HEK293T (cell line): Measurements from ENCODE around the gene POU3F1.

Experiments used
- BHLHE40 ChIP-seq: fragments of 450-650 bp; IDR thresholded peaks from 2 replicates; pipeline ENCODE4 v1.6.1; 2016; ENCODE audit warnings: mild to moderate bottlenecking, moderate library complexity, borderline replicate concordance
- CTBP1 ChIP-seq: fragments of 450-650 bp; IDR thresholded peaks from 2 replicates; pipeline ENCODE4 v1.6.1; 2016; ENCODE audit warnings: borderline replicate concordance
- LEF1 ChIP-seq: fragments of 450-650 bp; IDR thresholded peaks from 2 replicates; pipeline ENCODE4 v1.6.1; 2017; ENCODE audit warnings: mild to moderate bottlenecking, borderline replicate concordance
- NFRKB ChIP-seq: fragments of 450-650 bp; IDR thresholded peaks from 2 replicates; pipeline ENCODE4 v1.6.1; 2016; ENCODE audit warnings: mild to moderate bottlenecking, moderate library complexity
- PKNOX1 ChIP-seq: fragments of 450-650 bp; IDR thresholded peaks from 2 replicates; pipeline ENCODE4 v1.6.1; 2016
- SP1 ChIP-seq: fragments of 450-650 bp; IDR thresholded peaks from 2 replicates; pipeline ENCODE4 v1.6.1; 2017
- TARDBP ChIP-seq: fragments of 450-650 bp; IDR thresholded peaks from 2 replicates; pipeline ENCODE4 v1.6.1; 2016

- no peak for TF ChIP-seq PKNOX1
- TF ChIP-seq CTBP1: no peak
- TF ChIP-seq TARDBP: no peak
- TF ChIP-seq LEF1: no peak
- TF ChIP-seq NFRKB: no peak
- TF ChIP-seq SP1: no peak
- no peak for TF ChIP-seq BHLHE40
Measured at GRCh38 chr1:38028671-38029070, 17.9 kb downstream of the POU3F1 start.
